ENCODE measurements around the gene TMEM63A.
"Not testable (repeated sequence)": the region's sequence is repeated elsewhere in the genome, so short reads cannot be mapped to it uniquely, and the experiment has no call there.

TMEM63A gene

DNA sequence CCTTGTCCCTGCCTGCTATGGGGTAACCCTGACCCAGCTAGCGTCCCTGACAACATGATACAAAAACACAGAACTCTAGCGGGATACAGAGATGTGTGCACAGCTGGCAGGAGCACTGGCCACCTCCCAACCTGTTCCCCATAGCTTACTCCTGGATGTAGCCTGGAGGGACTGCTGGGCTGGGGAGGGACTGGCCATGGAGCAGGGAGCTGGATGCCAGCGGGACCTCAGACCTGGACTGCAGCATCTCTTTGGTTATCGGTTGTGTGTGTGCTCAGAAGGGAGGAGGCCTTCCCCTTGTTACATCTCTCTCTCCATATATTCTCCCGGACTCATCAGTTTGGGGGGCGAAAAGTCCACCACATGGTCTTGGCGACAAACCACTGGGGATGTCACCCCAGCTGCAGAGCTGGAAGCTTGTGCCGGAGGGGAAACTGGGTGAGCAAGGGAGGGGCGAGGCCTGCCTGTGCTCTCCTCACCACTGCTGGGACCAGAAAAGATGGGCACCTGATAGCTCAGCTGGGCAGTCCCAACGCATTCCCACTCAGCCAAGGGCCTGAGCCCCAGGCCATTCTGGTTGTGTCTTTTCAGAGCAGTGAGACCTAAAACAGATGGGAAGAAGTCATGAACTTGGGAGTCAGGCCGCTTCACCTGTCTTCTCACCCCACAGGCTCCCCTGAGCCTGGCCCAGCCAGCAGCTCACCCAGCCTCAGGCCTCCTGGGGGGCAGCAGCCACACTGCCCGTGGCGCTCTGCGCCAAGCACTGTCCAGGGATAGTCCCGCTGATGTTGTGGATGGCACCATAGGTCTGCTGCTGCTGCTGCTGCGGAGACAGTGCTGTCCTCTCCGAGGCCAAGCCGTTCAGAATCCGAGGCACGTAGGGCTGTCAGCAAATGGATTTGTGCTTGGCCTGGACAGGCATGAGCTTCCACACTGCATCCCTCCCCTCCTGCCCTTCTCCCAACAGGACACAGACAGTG is 35.6 kb downstream of the TMEM63A start:
- no peak for DNase-seq (ENCODE audit: low read depth in 4 of 4, low spot score in 1 of 4)

DNA sequence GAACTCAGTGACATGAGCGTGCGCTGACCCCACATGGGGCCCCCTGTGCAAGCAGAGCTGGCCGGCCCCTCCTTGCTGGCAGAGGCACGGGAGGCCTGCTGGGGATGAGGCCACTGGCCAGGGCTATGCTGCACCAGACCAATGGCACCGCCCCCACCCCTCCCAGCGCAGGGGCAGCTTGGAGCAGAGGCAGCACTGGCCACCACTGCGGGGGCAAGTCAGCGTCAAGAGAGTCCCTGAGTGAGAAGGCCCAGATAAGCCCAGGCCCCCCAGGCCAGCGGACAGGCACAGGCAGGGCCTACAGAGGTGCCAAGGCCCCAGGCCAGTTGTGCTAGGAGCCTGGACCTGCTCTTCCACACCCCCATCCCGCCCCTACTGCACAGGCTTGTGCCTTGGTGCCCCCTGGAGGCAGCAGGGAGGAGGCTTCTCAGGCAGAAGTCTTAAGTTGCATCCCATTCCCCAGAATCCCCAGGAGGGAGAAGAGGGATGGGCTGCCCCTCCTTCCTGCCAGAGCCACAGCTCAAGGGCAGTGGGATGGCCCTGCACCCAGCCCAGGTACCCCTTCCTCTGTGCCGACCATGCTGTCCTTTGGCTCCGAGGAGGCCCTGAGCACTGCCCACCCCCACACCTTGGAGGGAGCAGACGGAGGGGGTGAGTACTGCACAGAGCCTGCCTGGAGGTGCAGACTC is 36.5 kb downstream of the TMEM63A start:
- DNase-seq (ENCODE audit: low read depth in 4 of 4, low spot score in 1 of 4), result no peak

DNA sequence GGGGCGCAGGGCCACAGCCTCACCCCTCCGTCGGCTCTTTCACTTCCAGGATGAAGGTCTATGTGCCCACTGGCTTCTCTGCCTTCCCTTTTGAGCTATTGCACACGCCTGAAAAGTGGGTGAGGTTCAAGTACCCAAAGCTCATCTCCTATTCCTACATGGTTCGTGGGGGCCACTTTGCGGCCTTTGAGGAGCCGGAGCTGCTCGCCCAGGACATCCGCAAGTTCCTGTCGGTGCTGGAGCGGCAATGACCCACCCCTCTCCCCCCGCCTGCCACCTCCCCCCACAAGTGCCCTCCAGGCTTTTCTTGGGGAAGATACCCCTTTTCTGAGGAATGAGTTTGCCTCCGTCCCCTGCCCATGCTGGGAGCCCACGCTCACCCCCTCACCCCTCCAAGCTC is 37.1 kb downstream of the TMEM63A start:
- DNase-seq (ENCODE audit: low read depth in 4 of 4, low spot score in 1 of 4), result no peak

DNA sequence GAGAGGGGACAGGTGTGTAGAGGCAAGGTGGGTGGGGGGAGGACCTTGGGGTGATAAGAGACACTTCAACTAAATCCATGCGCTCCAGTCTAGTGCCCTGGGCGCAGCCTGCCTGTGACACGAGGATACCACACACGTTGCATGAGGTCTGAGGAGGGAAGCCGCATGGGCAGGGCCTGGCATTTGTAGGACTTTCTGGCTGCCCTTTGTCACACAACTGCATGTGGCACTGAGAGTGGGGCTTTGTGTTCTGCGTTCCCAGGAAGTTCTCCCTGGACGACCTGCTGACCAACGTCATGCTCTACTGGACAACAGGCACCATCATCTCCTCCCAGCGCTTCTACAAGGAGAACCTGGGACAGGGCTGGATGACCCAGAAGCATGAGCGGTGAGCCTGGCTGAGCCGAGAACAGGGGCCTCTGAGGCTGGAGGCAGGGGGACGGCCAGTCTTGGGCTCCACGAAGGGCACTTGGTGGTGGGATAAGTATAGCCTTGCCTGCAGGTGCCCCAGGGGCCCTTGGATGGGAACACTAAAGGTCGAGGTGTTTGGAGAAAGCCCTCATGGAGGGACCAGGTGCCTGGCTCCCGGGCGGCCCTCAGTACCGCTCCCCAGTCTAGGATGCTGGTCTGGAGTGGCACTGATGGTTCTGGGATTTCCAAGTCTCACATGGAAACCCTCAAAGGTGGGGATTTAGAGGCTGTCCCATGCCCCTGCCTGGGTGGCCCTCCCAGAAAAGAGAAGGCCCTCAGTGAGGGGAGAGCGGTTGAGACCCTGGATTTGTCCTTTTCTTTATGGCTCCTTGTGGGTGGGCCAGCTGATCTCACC is 37.7 kb downstream of the TMEM63A start:
- DNase-seq (ENCODE audit: low read depth in 4 of 4, low spot score in 1 of 4), result no peak

DNA sequence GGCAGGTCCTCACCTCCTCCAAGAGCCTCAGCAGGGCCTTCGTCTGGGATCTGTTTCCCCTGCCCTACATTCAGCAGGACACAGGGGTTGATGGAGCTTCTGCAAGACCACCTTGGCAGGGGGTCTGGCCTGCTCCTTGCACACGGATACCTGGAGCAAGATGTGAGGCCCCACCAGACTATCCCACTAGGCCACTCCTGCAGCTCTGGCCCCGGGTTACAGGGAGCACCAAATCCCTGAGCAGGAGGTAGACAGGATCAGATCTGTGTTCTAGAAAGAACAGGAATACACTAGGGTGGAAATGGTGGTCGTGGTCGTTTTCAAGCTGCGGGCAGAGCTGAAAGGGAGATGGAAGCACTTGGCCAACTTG is 38.8 kb downstream of the TMEM63A start:
- no peak for DNase-seq (ENCODE audit: low read depth in 4 of 4, low spot score in 1 of 4)

DNA sequence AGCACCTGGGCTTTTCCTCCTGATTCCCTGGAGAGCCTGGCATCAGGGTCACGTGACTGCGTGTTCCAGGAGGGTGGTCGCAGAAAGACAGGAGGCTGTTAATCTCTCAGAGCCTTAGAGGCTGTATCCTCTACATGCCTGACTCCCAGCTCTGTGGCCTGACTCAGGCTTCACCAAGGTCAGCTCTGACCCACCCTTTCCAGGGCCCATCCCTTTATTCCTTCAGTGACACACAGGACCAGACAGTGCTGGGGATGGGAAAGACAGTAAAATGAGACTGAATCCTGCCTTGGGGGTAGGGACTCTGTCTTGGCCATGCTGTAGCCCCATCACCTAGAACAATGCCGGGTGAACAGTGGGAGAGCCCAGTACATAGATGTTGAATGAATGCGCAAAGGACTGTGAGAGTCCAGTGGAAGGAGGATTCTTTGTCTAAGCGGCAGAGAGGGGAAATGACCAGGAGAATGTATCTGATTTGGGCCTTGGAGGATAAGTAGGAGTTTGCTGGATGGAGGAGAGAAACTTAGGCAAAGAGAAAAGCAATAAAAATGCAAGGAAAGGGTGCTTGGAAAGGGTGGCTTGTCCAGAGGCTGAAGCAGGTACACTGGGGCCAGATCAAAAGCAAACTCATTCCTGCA is 39.3 kb downstream of the TMEM63A start:
- no peak for DNase-seq (ENCODE audit: low read depth in 4 of 4, low spot score in 1 of 4)

DNA sequence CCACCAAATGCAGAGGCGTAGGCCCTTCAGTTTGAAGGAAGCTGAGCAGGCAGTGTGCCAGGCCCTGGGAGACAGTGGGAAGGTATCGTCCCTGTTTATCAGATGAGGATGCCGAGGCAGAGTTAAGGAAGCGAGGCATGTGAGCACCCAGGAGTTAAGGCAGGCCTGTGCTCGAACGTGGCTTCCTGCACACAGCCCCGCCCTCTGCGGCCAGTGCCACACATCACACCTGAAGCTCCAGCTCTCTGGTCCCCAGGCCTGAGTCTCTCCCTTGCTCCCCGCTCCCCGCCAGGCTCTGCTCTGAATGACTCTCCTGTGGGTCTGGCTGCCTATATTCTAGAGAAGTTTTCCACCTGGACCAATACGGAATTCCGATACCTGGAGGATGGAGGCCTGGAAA is 40.1 kb downstream of the TMEM63A start:
- DNase-seq (ENCODE audit: low read depth in 4 of 4, low spot score in 1 of 4), result no peak

DNA sequence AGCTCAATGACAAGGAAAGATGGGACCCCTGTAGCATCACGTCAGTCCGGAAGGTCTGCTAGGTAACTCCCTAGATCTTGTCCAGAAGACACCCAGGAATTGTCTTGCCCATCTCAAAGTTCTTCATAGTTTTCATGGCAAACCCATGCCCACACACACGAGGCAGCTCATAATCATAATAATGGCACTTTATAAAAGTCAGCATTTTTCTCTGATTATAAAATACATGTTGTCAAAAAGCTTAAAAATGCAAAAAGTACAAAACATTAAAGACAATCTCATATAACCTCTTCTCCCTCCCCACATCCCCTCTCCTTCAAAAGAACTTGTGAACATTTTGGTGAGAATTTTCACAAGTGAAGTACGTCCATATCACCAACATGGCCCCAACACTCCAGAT is 41.5 kb downstream of the TMEM63A start:
- no peak for DNase-seq (ENCODE audit: low read depth in 4 of 4, low spot score in 1 of 4)

DNA sequence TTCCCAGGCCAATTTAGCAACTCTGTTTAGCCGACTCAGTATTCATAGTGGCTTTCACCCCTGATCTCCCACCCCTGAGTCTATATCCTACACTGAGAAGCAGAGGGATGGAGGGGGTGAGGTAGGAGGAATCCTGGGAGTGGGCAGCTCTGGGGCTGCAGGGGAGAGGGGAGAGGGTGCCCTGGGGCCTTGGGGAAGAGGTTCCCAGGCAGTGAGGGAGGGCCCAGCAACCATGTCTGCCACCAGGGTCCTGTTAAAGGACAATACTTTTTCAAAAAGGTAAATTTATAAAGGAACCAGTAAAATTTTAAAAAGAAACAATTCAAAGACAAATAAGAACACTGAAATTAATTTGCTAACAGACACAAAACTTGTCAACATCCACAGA is 42.0 kb downstream of the TMEM63A start:
- DNase-seq (ENCODE audit: low read depth in 4 of 4, low spot score in 1 of 4), result no peak

DNA sequence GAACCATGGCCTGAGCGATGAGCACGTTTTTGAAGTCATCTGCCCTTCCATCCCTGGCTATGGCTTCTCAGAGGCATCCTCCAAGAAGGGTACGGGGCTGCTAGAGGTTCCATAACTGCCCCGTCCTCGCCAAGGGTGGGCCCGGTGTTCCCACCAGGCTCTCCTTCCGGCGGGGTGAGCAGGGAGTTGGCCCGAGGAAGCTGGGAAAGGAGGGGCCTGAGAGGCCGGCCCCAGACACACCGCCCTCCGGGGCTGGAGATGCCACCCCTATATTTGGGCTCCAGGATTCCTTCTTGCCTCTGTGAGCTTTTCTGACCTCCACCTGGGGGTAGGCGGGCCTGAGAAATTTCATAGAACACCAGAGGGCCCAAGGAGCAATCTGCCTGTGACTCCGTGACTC is 43.4 kb downstream of the TMEM63A start:
- no peak for DNase-seq (ENCODE audit: low read depth in 4 of 4, low spot score in 1 of 4)

DNA sequence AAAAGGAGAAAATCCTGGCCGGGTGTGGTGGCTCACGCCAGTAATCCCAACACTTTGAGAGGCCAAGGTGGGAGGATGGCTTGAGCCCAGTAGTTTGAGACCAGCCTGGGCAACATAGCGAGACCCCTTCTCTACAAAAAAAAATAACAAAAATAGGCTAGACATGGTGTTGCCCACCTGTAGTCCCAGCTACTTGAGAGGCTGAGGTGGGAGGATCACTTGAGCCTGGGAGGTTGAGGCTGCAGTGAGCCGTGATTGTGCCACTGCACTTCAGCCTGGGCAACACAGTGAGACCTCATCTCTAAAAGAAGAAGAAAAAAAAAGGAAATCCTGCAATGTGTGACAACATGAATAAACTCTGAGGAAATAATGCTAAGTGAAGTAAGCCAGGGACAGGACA is 45.9 kb downstream of the TMEM63A start:
- not testable (repeated sequence) for DNase-seq (ENCODE audit: low read depth in 4 of 4, low spot score in 1 of 4)

DNA sequence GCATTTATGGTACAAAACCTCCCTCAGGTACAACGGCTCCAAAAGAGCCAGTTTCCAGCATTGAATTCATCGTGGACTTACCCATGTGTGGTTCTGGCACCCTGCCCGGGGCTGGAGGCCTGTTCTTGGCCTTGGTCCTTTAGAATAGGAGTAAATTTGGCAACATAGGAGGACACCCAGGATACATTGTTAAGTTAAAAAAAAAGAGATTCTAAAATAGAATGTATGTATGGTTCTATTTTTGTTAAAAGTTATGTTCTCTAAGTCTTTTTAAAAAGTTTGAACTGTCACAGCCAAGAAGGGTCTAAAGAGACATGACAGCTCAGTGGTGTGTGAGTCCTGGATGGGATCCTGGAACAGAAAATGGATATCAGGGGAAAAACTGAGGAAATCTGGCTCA is 46.3 kb downstream of the TMEM63A start:
- DNase-seq (ENCODE audit: low read depth in 4 of 4, low spot score in 1 of 4), result no peak

DNA sequence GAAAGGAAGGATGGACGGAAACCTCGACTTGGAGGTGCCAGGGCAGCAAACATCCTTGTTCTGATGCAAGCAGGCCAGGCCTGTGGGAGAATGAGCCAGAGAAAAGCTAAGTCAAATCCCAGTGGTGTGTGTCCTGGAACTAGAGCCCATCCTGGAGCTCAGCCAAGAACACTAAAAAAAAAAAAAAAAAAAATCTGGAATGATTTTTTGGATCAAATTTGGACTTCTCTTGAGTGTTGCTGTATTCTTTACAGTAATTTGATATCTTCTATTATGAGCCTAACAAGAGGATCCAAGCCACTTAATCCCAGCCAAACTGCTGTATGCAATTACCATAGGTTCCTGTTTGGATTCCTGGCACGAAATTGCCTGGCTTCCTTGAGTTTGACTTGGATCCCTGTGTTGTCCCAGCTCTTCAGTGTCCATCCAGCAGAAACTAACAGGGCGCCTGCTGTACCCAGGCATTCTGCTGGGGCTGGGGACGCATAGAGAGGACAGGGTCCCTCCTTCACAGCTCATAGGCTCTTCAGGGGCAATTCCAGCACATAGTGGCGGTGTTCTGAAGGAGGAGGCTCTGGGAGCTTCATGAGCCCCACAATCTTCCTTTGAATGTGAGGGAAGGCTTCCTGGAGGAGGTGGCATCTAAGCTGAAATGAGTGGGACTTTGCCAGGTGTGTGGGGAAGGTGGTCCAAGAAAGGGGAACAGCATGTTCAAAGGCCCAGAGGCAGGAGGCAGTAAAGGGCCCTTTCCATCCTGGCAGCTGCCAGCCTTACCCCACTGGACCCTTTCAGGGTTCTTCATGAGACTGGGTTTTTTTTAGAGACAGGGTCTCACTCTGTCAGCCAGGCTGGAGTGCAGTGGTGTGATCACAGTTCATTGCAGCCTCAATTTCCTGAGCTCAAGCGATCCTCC is 47.5 kb downstream of the TMEM63A start:
- DNase-seq (ENCODE audit: low read depth in 4 of 4, low spot score in 1 of 4), result no peak

DNA sequence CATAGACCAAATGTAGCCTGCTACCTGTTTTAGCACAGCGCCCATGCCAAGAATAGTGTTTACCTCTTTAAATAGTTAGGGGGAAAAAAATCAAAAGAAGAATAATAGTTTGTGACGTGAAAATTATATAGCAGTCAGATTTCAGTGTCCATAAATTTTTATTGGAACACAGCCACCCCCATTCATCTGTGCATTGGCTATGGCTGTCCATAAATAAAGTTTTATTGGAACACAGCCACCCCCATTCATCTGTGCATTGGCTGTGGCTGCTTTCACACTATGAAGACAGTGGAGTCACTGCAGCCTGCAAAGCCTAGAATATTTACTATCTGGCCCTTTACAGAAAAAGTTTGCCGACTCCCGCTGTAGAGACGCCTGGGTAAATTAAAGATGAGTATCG is 51.3 kb downstream of the TMEM63A start:
- no peak for DNase-seq (ENCODE audit: low read depth in 4 of 4, low spot score in 1 of 4)

DNA sequence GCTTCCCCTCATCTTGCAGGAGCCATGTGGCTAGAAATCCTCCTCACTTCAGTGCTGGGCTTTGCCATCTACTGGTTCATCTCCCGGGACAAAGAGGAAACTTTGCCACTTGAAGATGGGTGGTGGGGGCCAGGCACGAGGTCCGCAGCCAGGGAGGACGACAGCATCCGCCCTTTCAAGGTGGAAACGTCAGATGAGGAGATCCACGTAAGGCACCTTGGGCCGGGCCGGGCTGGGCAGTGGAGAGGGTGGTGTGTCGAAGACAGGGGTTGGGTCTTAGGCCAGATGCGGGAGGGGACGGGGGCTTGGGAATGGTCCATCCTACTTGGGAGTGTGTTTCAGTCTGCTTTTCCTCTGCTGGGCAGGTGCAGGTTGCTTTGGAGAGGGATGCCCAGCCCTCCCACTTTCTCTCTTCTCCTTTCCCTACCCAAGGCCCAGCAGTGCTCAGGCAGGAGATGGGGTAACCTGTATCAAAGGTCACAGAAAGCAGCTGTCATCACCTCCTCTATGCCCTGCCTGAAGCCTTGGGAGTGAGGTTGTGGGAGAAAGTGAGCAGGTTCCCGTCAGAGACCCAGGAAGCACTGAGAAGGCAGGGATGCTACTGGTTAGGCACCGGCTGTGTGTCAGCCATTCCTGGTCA is 53.4 kb downstream of the TMEM63A start:
- DNase-seq (ENCODE audit: low read depth in 4 of 4, low spot score in 1 of 4), result no peak

DNA sequence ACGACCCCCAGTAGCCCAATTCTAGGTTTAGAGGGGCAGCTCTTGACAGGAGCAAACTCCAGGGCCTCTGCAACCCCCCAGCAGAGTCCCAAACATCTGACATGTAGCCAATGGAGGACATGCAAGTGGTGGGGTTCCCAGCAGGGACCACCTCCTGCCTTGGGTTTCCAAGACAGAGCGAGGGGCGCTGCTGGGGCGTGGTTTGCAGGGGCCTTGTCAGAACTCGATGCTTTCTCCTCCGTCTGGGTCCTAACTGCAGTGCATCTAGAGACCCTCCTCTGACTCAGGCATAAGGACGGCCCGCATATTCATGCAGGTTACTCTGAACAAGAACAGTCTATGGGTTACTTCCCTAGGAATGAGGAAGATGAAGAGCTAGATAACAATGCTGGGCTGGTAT is 55.1 kb downstream of the TMEM63A start:
- DNase-seq (ENCODE audit: low read depth in 4 of 4, low spot score in 1 of 4), result no peak

DNA sequence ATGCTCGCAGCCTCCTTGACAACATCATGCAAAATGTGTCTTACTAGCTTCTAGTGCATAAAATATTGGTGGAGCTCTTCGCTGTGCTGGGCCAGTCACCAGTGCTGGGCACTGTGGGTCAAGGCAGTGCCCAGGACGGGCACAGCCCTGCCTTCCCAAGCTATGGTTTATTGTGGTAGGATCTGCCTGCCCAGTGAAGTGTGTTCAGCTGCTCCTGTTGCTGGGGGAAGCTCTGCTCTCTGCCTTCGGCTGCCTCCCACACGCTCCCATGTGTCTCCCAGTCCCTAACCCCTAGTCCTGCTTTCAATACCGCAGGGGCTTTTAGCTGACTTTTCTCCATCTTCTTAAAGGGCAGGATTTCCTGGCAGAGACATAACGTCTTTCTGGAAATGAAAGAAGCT is 56.6 kb downstream of the TMEM63A start:
- no peak for DNase-seq (ENCODE audit: low read depth in 4 of 4, low spot score in 1 of 4)

DNA sequence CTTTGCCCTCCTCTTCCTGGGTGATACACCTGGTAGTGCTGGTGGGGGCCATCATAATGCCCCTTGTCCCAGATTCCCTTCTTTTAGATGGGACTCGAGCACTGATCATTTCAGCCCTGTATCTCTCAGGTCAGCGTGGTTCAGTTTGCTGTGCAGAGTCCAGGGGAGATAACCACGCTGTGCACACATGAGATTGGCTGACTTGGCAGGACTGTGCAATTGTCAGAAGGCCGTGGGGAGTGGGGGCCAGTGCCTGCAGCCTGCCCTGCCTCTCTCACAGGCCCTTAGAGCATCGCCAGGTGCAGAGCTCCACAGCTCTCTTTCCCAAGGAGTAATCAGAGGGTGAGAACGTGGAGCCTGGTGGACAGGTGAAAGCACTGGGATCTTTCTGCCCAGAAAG is 57.1 kb downstream of the TMEM63A start:
- no peak for DNase-seq (ENCODE audit: low read depth in 4 of 4, low spot score in 1 of 4)

DNA sequence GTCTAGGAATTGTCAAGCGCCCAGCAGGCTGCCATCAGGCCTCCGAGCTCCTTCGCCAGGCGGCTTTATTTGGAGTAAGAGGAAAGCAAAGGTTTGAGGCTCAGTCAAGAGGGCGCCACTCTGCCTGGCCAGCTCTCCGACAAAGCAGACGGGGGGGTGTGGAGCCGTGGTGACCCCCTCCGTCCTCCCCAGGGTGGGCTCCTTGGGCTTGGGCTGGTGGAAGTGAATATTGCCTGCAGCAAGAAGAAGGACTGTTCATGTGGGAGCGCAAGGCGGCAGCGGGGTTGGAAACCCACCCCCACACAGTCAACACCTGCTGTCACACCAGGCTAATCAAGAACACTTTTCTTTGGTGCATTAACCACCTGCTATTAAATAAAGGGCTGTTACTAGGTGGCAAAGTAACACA is 57.6 kb downstream of the TMEM63A start:
- no peak for DNase-seq (ENCODE audit: low read depth in 4 of 4, low spot score in 1 of 4)

DNA sequence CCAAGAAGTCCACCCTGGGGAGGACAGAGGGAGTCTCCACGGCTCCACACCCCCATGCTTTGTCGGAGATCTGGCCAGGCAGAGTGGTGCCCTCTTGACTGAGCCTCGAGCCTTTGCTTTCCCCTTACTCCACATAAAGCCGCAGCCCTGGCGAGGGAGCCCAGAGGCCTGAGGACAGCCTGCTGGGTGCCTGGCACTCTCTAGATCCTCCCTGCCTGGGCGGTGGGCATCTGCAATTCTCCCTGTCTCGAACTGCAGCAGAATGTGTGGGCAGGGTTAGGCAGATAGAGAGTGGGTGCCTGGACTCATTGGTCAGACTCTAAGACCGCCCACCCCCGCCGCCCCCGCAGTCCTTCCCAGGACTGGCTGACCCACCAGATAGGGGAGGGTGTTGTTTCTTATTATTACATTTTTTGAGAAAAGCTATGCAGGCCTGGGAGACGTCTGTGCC is 58.3 kb downstream of the TMEM63A start:
- DNase-seq (ENCODE audit: low read depth in 4 of 4, low spot score in 1 of 4), result no peak
